Measurements from ENCODE around the gene OR2L8.

The OR2L8 gene

GRCh38 chr1:247992986-247993385, 44.3 kb downstream of the OR2L8 start:
- no peak for DNase-seq (ENCODE audit: low spot score)
- TF ChIP-seq CTCF (IDR thresholded peaks at IDR 0.05; ENCODE audit: extremely low read depth, missing control alignments): no peak

DNA sequence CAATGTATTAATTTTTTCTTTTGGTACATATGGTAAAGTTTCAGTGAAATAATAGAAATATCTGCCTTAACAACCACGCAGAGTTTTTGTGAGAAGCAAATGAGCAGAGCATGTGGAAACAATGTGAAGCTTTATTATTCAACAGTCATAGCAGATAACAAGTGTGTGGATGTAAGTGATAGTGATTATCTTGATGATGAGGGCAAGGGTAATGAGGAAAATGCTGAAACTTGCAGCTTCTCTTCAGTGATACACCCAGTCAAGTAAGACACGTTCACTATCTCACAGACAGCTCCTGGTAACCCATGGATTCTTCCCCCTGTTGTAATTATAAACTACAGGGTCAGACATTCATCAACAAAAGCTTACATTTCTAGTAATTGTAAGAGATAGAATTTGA, 50.2 kb downstream of the OR2L8 start:
- no peak for DNase-seq (ENCODE audit: low spot score)
- no peak for TF ChIP-seq CTCF (IDR thresholded peaks at IDR 0.05; ENCODE audit: extremely low read depth, missing control alignments)

Data from GM20000 (cell line).